Measurements from ENCODE around the gene NEK10. TPM values are rescaled to one million over a fixed set of nuclear protein-coding genes. Genes with fewer than 3 reads are reported as not detected.

NEK10 gene
- total RNA-seq, 4 donors from 2014 or later, result 0.29 to 12.4 (median 0.61) TPM

- 35 to 67% methylated on average over 2 of the region's 2 CpGs for WGBS, 2 donors
- no peak for TF ChIP-seq CTCF (IDR thresholded peaks at IDR 0.05)
- no peak for TF ChIP-seq POLR2A (IDR thresholded peaks at IDR 0.05)
Measured at GRCh38 chr3:27114129-27114528, 255.1 kb downstream of the NEK10 start.

GRCh38 chr3:27110020-27110419 is 259.2 kb downstream of the NEK10 start:
- TF ChIP-seq CTCF (IDR thresholded peaks at IDR 0.05) (no peak), POLR2A (IDR thresholded peaks at IDR 0.05) (no peak)
- Histone ChIP-seq H3K9me3 (no peaks in the 10 kb centered on the region), H3K36me3 (no peaks in the 10 kb centered on the region), H3K4me3 (no peak overlapping the region), H3K27ac (no peak overlapping the region), H3K27me3 (no peaks in the 10 kb centered on the region), H3K4me1 (no peaks in the 10 kb centered on the region)
- intact Hi-C loops (cut with DNase I), result no loop called here
- WGBS, 2 donors, result 68 to 73% methylated on average over 3 of the region's 3 CpGs
- DNase-seq, result no peak

More at GRCh38 chr3:27114129-27114528, 255.1 kb downstream of the NEK10 start:
- Histone ChIP-seq H3K27ac (no peak overlapping the region), H3K27me3 (no peaks in the 10 kb centered on the region), H3K9me3 (no peaks in the 10 kb centered on the region), H3K36me3 (no peaks in the 10 kb centered on the region), H3K4me1 (no peaks in the 10 kb centered on the region), H3K4me3 (no peak overlapping the region)
- intact Hi-C loops (cut with DNase I), result no loop called here
- DNase-seq, result no peak

GRCh38 chr3:27108322-27108721 is 260.9 kb downstream of the NEK10 start:
- Histone ChIP-seq H3K9me3 (no peaks in the 10 kb centered on the region), H3K36me3 (no peaks in the 10 kb centered on the region), H3K27ac (no peak overlapping the region), H3K4me3 (no peak overlapping the region), H3K27me3 (no peaks in the 10 kb centered on the region), H3K4me1 (no peaks in the 10 kb centered on the region)
- intact Hi-C loops (cut with DNase I), result no loop called here
- TF ChIP-seq CTCF (IDR thresholded peaks at IDR 0.05) (no peak), POLR2A (IDR thresholded peaks at IDR 0.05) (no peak)
- DNase-seq, result no peak
- 87 to 89% methylated on average over 4 of the region's 4 CpGs for WGBS, 2 donors

- H3K9me3 ChIP-seq, result no peaks in the 10 kb centered on the region
- WGBS, 2 donors, result 81 to 85% methylated on average over 4 to 6 of the region's 6 CpGs
- H3K36me3 ChIP-seq, result no peaks in the 10 kb centered on the region
- intact Hi-C loops (cut with DNase I), result no loop called here
- no peak for DNase-seq
- TF ChIP-seq POLR2A (IDR thresholded peaks at IDR 0.05) (no peak), CTCF (IDR thresholded peaks at IDR 0.05) (peak in 1 of 6 experiments; percentile 22)
- no peak overlapping the region for H3K4me3 ChIP-seq
- H3K4me1 ChIP-seq, result no peaks in the 10 kb centered on the region
- no peak overlapping the region for H3K27ac ChIP-seq
- no peaks in the 10 kb centered on the region for H3K27me3 ChIP-seq
Measured at GRCh38 chr3:27105904-27106303, 263.3 kb downstream of the NEK10 start.

- 45 to 48% methylated on average over 1 of the region's 1 CpG for WGBS, 2 donors
- DNase-seq, result no peak
- H3K4me1 ChIP-seq, result peaks cover 9 to 24% (median 9%) of the 10 kb centered on the region in 3 donors
Measured at GRCh38 chr3:27097182-27097581, 272.0 kb downstream of the NEK10 start.

More at GRCh38 chr3:27097182-27097581, 272.0 kb downstream of the NEK10 start:
- Histone ChIP-seq H3K27ac (no peak overlapping the region), H3K36me3 (no peaks in the 10 kb centered on the region), H3K9me3 (no peaks in the 10 kb centered on the region), H3K4me3 (no peak overlapping the region), H3K27me3 (no peaks in the 10 kb centered on the region)
- intact Hi-C loops (cut with DNase I), result no loop called here
- TF ChIP-seq CTCF (IDR thresholded peaks at IDR 0.05) (no peak), POLR2A (IDR thresholded peaks at IDR 0.05) (no peak)
